Heart left ventricle (tissue), 13 donors: ENCODE measurements around the gene TMEM150B.

Source experiments
- CTCF ChIP-seq, 12 donors: fragments of 200-600 bp; sonication (generic) in 4 of 12; IDR thresholded peaks; one replicate each; pipeline versions ENCODE4 v1.5.0 to v1.8.0; 2018 to 2022; ENCODE audit warnings: antibody characterized with exemption in 12 of 12, mild to moderate bottlenecking in 5 of 12
- POLR2A ChIP-seq, 2 donors: fragments of 450-650 bp; IDR thresholded peaks; one replicate each; pipeline ENCODE4 v1.6.1; 2017; ENCODE audit warnings: antibody characterized with exemption in 2 of 2, mild to moderate bottlenecking in 2 of 2, moderate library complexity in 2 of 2
- donor health status: ischemic (EF 13 %, LVEDD 7.1; RV severe dilation, severe dysfunction).
- donor health status: DM: no; HTN: yes; CAD: no.
- donor health status: DM: no; HTN: no; CAD: no.
- donor health status: ischemic (EF 25% LVEDD 6.9; RV normal size, moderate dysfunction).
- donor health status: ischemic (EF 25% LVEDD 5.7; RV mildly dilated, moderate dysfunction).
- donor health status: ischemic (EF 35%, LVEDD 5.7; RV mildly dilated, moderate dysfunction).
- donor health status: nonischemic (EF 11% LVEDD 7.7; RV severe dilation, severe dysfunction).
- donor health status: DM: yes; HTN: yes; CAD: no.
- donor health status: PGD.
- donor health status: ischemic (EF 29% LVEDD 5.4; RV normal size, mild dysfunction).
- donor health status: nonischemic (EF 23%, LVEDD 6.1; RV moderate dilation, normal function).

GRCh38 chr19:55362174-55362989 lies 37.2 kb upstream of the TMEM150B start:
- TF ChIP-seq CTCF (IDR thresholded peaks at IDR 0.05), result no peak
- TF ChIP-seq POLR2A (IDR thresholded peaks at IDR 0.05), result no peak
